Ovary (tissue), 10 donors: ENCODE measurements around the gene MEGF6. TPM values are rescaled to one million over a fixed set of nuclear protein-coding genes. Genes with fewer than 3 reads are reported as not detected.

ENCODE experiments used
- DNase-seq, 5 donors: peaks; one replicate each; pipeline ENCODE4 v3.0.0-alpha.2; 2019 to 2020
- H3K27ac ChIP-seq, 2 donors: fragments of 200-600 bp; one replicate each; pipeline versions ENCODE4 v1.5.1 to v1.8.0; 2019 to 2022
- H3K27me3 ChIP-seq: fragments of 200-600 bp; one replicate; pipeline ENCODE4 v1.8.0; 2022
- H3K36me3 ChIP-seq: fragments of 200-600 bp; sonication (generic); one replicate; pipeline ENCODE4 v1.5.1; 2019
- H3K4me1 ChIP-seq: one replicate; pipeline ENCODE4 v1.8.1; 2013; ENCODE audit warnings: mild to moderate bottlenecking, moderate library complexity; ENCODE audit not compliant: insufficient read depth
- H3K4me3 ChIP-seq: fragments of 200-600 bp; sonication (generic); one replicate; pipeline ENCODE4 v1.5.1; 2017
- H3K9me3 ChIP-seq, 2 donors: fragments of 200-600 bp in 1 of 2; sonication (generic) in 1 of 2; one replicate each; pipeline versions ENCODE4 v1.5.1 to v1.8.1; 2013 to 2019; ENCODE audit warnings: mild to moderate bottlenecking in 1 of 2, moderate library complexity in 1 of 2
- CTCF ChIP-seq, 3 donors: fragments of 450-650 bp in 2 of 3; fragments of 200-600 bp in 1 of 3; IDR thresholded peaks; one replicate each; pipeline versions ENCODE4 v1.5.1 to v1.8.0; 2016 to 2022; ENCODE audit warnings: antibody characterized with exemption in 3 of 3, mild to moderate bottlenecking in 1 of 3
- EP300 ChIP-seq: sonication (generic); formaldehyde crosslinking; IDR thresholded peaks from one replicate; pipeline ENCODE4 v1.6.1; 2017; ENCODE audit warnings: antibody characterized with exemption
- POLR2A ChIP-seq: fragments of 450-650 bp; IDR thresholded peaks from one replicate; pipeline ENCODE4 v1.6.1; 2017; ENCODE audit warnings: antibody characterized with exemption, mild to moderate bottlenecking, moderate library complexity
- WGBS, 3 donors: extraction: QIAGEN DNeasy Blood & Tissue Kit in 1 of 3; methylation state at CpG; one replicate each; pipeline versions ENCODE4 v1.1.5 to v1.1.7; 2013 to 2017; 5-methylcytosine and 5-hydroxymethylcytosine counted together
- intact Hi-C, 4 donors: fragments of 100-400 bp; cut with DNase I; formaldehyde crosslinking; loops; one replicate each; pipeline versions ENCODE4 v1.11.0 to v1.15.1; 2022 to 2023
- long read RNA-seq, 3 donors: library from polyadenylated mRNA in 2 of 3; unstranded in 2 of 3; transcript quantifications; one replicate each; pipeline ENCODE4 v2.0.0 and lab custom pipeline, GENCODE V29; 2021 to 2026
- polyA plus RNA-seq, 2 donors: library from polyadenylated mRNA; stranded (reverse); fragments of 200-250 nt in 1 of 2; fragments of 350-450 nt in 1 of 2; fragmentation: Illumina TruSeq in 1 of 2; extraction: RNeasy Lipid Tissue Mini Kit (QIAGEN cat#74804) in 1 of 2; gene quantifications; one replicate each; pipeline ENCODE4 v1.2.3, GENCODE V29; 2013 to 2014
- total RNA-seq, 7 donors: library from RNA; depleted of rRNA in 2 of 7; stranded (reverse); fragments of >200 nt in 2 of 7; fragmentation: NEBNext Ultra II Directional in 3 of 7; extraction: Animal tissue kit (Norgen Biotek cat#: 25700) in 3 of 7; gene quantifications; one replicate each; pipeline versions ENCODE4 v1.1.0 to v1.2.4, GENCODE V29; 2016 to 2023
- donor health status: DM: no; HTN: no; CAD: no; lungs with moderate emphysema.
- donor health status: DM: no; HTN: no; CAD: no.
- donor health status: Bipolar disorder and iron deficiency.
- donor health status: DM: yes; HTN: yes; CAD: no.
- donor health status: DM: no; HTN: no; CAD: no.
- donor health status: DM: yes; HTN: yes; CAD: no.

MEGF6 gene
- total RNA-seq (100 to 1,000 TPM in 1 of 7 donors, 10 to 100 TPM in 5, 1 to 10 TPM in 1; 6.0 to 117 (median 14.6) TPM), polyA plus RNA-seq (10 to 100 TPM in 1 of 2 donors, under 1 TPM in 1; 0.10 to 12.0 TPM)
- long read RNA-seq, donor 1, partial matches to known transcripts = 5 of 17 reads
- long read RNA-seq, donor 1, other reads (novel, unspliced or antisense) = 8 of 17 reads
- long read RNA-seq, donor 2, full-length matches to known transcripts = 3 of 3 reads
- long read RNA-seq, donor 2, partial matches to known transcripts = 0 of 3 reads
- long read RNA-seq, donor 2, other reads (novel, unspliced or antisense) = 0 of 3 reads
- long read RNA-seq, donor 3, full-length matches to known transcripts = 4 of 113 reads
- long read RNA-seq, donor 3, partial matches to known transcripts = 36 of 113 reads
- long read RNA-seq, donor 3, other reads (novel, unspliced or antisense) = 73 of 113 reads

GRCh38 chr1:3611170-3612019 is at the start of gene MEGF6:
MEGF6 (minus strand) TSS chr1:3611508; CDS start chr1:3611268, 240 bp downstream.
- intact Hi-C loops = no loop called here
- peak; percentile 77 to 86 (median 80) for DNase-seq
- 0 to 1% (median 1%) methylated on average over 25 to 85 of the region's 87 CpGs for WGBS, 3 donors

GRCh38 chr1:3660704-3661103 is 49.4 kb upstream of the MEGF6 start:
- no peaks in the 10 kb centered on the region for H3K9me3 ChIP-seq
- no peaks in the 10 kb centered on the region for H3K4me1 ChIP-seq
- TF ChIP-seq POLR2A = no peak
- H3K4me3 ChIP-seq = no peak overlapping the region
- no peaks in the 10 kb centered on the region for H3K36me3 ChIP-seq
- H3K27ac ChIP-seq = no peak overlapping the region
- DNase-seq = no peak
- no peaks in the 10 kb centered on the region for H3K27me3 ChIP-seq
- intact Hi-C loops = no loop called here
- 64 to 72% (median 69%) methylated on average over 2 of the region's 2 CpGs for WGBS, 3 donors

More at GRCh38 chr1:3611170-3612019, at the start of gene MEGF6:
- Histone ChIP-seq H3K4me3 (peak within 1 kb of the TSS; percentile 37), H3K36me3 (no peaks in the 10 kb centered on the region), H3K9me3 (no peaks in the 10 kb centered on the region), H3K27me3 (no peaks in the 10 kb centered on the region), H3K27ac (no peak within 1 kb of the TSS), H3K4me1 (peaks cover 6% of the 10 kb centered on the region)
- no peak for TF ChIP-seq POLR2A
- TF ChIP-seq EP300 = no peak
- no peak for TF ChIP-seq CTCF (IDR thresholded peaks at IDR 0.05)

GRCh38 chr1:3659093-3659492 is 47.8 kb upstream of the MEGF6 start:
- intact Hi-C loops = no loop called here
- DNase-seq = no peak
- Histone ChIP-seq H3K9me3 (no peaks in the 10 kb centered on the region), H3K4me3 (no peak overlapping the region), H3K27me3 (no peaks in the 10 kb centered on the region), H3K27ac (no peak overlapping the region), H3K36me3 (no peaks in the 10 kb centered on the region), H3K4me1 (no peaks in the 10 kb centered on the region)
- no peak for TF ChIP-seq POLR2A
- TF ChIP-seq EP300 = no peak
- TF ChIP-seq CTCF (IDR thresholded peaks at IDR 0.05) = no peak
- WGBS, 3 donors = 74 to 88% (median 86%) methylated on average over 15 of the region's 15 CpGs

GRCh38 chr1:3658231-3658615 is 46.9 kb upstream of the MEGF6 start:
- Histone ChIP-seq H3K4me3 (no peak overlapping the region), H3K27ac (no peak overlapping the region), H3K27me3 (no peaks in the 10 kb centered on the region), H3K4me1 (no peaks in the 10 kb centered on the region), H3K9me3 (no peaks in the 10 kb centered on the region), H3K36me3 (no peaks in the 10 kb centered on the region)
- DNase-seq = no peak
- TF ChIP-seq EP300 (no peak), POLR2A (no peak), CTCF (IDR thresholded peaks at IDR 0.05) (no peak)
- intact Hi-C loops = no loop called here
- WGBS, 3 donors = 46 to 60% (median 49%) methylated on average over 14 of the region's 14 CpGs
